Aorta (tissue), 5 donors: ENCODE data around the gene TMOD1. TPM values are rescaled to one million over a fixed set of nuclear protein-coding genes. Genes with fewer than 3 reads are reported as not detected.

ENCODE experiments used
- ATAC-seq: fragments of 200-7000 bp; cut with Tn5 transposase; one replicate; pipeline ENCODE4 v1.9.1; 2022; ENCODE audit warnings: moderate library complexity; ENCODE audit not compliant: low FRiP score
- DNase-seq, 2 donors: peaks; one replicate each; pipeline ENCODE4 v3.0.0-alpha.2; 2020
- H3K27ac ChIP-seq, 2 donors: one replicate each; pipeline ENCODE4 v1.5.1; 2013; ENCODE audit warnings: low read length in 2 of 2, mild to moderate bottlenecking in 2 of 2, moderate library complexity in 2 of 2, control low read depth in 1 of 2, inconsistent platforms in 1 of 2, low read depth in 1 of 2
- H3K27me3 ChIP-seq, 2 donors: one replicate each; pipeline ENCODE4 v1.6.1; 2013; ENCODE audit warnings: control low read depth in 1 of 2, low read length in 1 of 2, mild to moderate bottlenecking in 1 of 2, moderate library complexity in 1 of 2; ENCODE audit not compliant: insufficient read depth in 2 of 2, control insufficient read depth in 1 of 2
- H3K36me3 ChIP-seq, 2 donors: one replicate each; pipeline ENCODE4 v1.6.1; 2013; ENCODE audit warnings: control low read depth in 1 of 2, low read length in 1 of 2, mild to moderate bottlenecking in 1 of 2; ENCODE audit not compliant: insufficient read depth in 2 of 2, control insufficient read depth in 1 of 2
- H3K4me1 ChIP-seq, 2 donors: one replicate each; pipeline ENCODE4 v1.6.1; 2013; ENCODE audit warnings: low read length in 2 of 2, control low read depth in 1 of 2, mild to moderate bottlenecking in 1 of 2, moderate library complexity in 1 of 2; ENCODE audit not compliant: insufficient read depth in 2 of 2, control insufficient read depth in 1 of 2
- H3K4me3 ChIP-seq, 2 donors: one replicate each; pipeline ENCODE4 v1.5.1; 2013; ENCODE audit warnings: low read length in 2 of 2, control low read depth in 1 of 2, mild to moderate bottlenecking in 1 of 2
- H3K9me3 ChIP-seq: one replicate; pipeline ENCODE4 v1.6.1; 2013; ENCODE audit warnings: mild to moderate bottlenecking, low read length; ENCODE audit not compliant: control insufficient read depth
- WGBS, 2 donors: extraction: QIAGEN DNeasy Blood & Tissue Kit; methylation state at CpG; one replicate each; pipeline ENCODE4 v1.1.7; 2013; 5-methylcytosine and 5-hydroxymethylcytosine counted together
- intact Hi-C, 2 donors: fragments of 100-400 bp; cut with DNase I; formaldehyde crosslinking; loops; one replicate each; pipeline versions ENCODE4 v1.14.2 to v1.15.0; 2022
- polyA plus RNA-seq, 2 donors: library from polyadenylated mRNA; stranded (reverse); fragments of 200-250 nt; gene quantifications; one replicate each; pipeline ENCODE4 v1.2.3, GENCODE V29; 2013
- total RNA-seq, 2 donors: library from RNA; stranded (reverse); fragmentation: NEBNext Ultra II Directional; extraction: Animal tissue kit (Norgen Biotek cat#: 25700); gene quantifications; one replicate each; pipeline ENCODE4 v1.2.1, GENCODE V29; 2021
- donor health status: healthy with polysubstance abuse.
- donor health status: Bipolar disorder and iron deficiency.
- donor health status: DM: no; HTN: no; CAD: no.
- donor health status: DM: no; HTN: no; CAD: no.
- donor health status: DM: yes; HTN: yes; CAD: no.

TMOD1 gene
- total and polyA plus RNA-seq, 4 donors, result 24.5 to 102 (median 41.4) TPM

DNA sequence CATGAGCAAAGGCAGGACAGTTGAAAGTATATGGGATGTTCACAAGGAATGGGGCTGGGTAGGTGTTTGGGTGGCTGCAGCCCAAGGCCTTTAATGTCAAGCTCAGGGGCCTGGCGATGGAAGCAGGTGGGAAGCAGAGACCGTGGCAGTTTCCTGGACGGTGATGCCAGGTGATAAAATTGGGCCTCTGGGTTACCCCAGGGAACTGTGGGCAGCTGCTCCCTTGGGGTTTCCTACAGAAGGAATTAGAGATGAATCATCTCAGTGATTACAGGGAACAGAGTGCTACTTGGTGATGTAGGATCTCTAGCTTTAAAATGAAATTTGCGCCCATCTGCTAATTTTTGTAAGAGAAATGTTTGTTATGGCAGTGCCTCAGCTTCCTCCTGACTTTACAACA lies 92.5 kb downstream of the TMOD1 start:
- 58 to 67% methylated on average over 4 of the region's 4 CpGs for WGBS, 2 donors
- no peaks in the 10 kb centered on the region for H3K9me3 ChIP-seq
- peaks cover 4 to 6% of the 10 kb centered on the region in 2 donors for H3K36me3 ChIP-seq
- peaks cover 0 to 5% of the 10 kb centered on the region in 2 donors for H3K4me1 ChIP-seq
- H3K27ac ChIP-seq, result peak overlapping the region in 1 of 2 donors; percentile 5
- DNase-seq (no peak), ATAC-seq (no peak)
- no peaks in the 10 kb centered on the region for H3K27me3 ChIP-seq
- intact Hi-C loops, result loop anchor here in 1 of 2 donors (10.0 kb wide), 1 partner anchor 89 kb away; the partner anchor contains the start of gene TMOD1
- no peak overlapping the region for H3K4me3 ChIP-seq

DNA sequence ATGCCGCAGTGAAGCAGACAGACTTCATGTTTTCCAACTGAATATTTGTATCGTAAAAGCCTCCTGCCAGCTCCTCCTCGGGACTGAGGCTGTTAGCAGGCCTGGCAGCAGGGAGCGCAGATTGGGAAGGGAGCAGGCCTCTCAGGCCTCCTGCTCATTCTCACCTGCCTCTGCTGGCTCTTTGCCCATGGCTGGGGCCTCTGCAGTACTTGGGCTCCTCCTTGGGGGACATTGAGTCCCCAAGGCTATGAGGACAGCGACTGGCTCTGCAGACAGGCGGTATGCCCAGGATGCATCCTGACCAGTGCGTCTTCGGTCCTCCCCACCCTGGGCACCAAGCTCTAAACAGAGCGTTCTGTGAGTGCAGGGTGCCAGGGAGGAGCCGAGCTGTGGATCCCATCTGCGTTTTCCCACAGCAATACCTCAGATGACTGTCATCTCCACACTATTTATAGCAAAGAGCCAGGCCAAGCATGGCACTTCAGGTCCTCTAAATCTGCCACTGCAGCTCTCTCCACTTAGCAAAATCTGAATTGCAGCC lies 93.0 kb downstream of the TMOD1 start:
- DNase-seq (peak in 1 of 2 donors; percentile 49), ATAC-seq (no peak)
- peaks cover 0 to 5% of the 10 kb centered on the region in 2 donors for H3K4me1 ChIP-seq
- H3K4me3 ChIP-seq, result no peak overlapping the region
- intact Hi-C loops, result loop anchor here in 1 of 2 donors (10.0 kb wide), 1 partner anchor 90 kb away; the partner anchor contains the start of gene TMOD1
- 81 to 89% methylated on average over 11 of the region's 11 CpGs for WGBS, 2 donors
- H3K27ac ChIP-seq, result peak overlapping the region in 1 of 2 donors; percentile 6
- H3K27me3 ChIP-seq, result no peaks in the 10 kb centered on the region
- peaks cover 4 to 6% of the 10 kb centered on the region in 2 donors for H3K36me3 ChIP-seq
- H3K9me3 ChIP-seq, result no peaks in the 10 kb centered on the region

DNA sequence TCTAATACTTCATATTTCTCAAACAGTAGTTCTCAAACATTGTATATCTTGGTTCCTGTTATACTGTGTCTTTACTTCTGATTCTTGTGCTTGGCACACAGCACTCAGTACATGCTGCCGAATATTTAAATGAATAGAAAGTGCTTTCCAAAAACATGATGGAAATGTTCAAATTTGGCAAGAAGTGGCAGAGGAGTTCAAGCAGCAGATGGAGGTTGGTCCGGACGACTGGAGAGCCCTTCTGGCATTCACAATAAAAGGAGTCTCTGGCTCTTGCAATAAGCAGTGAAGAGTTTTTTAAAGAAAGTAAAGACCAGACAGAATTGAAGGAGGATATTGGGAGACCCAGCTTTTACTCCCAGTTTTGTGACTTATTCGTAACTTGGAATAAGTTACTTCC lies 95.4 kb downstream of the TMOD1 start:
- Histone ChIP-seq H3K27ac (no peak overlapping the region), H3K4me3 (no peak overlapping the region), H3K27me3 (no peaks in the 10 kb centered on the region), H3K9me3 (no peaks in the 10 kb centered on the region), H3K36me3 (peaks cover 6 to 8% of the 10 kb centered on the region in 2 donors), H3K4me1 (peaks cover 0 to 5% of the 10 kb centered on the region in 2 donors)
- intact Hi-C loops, result loop anchor here (2.0 to 10.0 kb wide), 4 partner anchors 40 to 125 kb away; partner anchors contain the start of gene TMOD1 (in 1 of the 2)
- WGBS, 2 donors, result 5 to 14% methylated on average over 4 of the region's 4 CpGs
- DNase-seq (no peak), ATAC-seq (peak; percentile 5)

DNA sequence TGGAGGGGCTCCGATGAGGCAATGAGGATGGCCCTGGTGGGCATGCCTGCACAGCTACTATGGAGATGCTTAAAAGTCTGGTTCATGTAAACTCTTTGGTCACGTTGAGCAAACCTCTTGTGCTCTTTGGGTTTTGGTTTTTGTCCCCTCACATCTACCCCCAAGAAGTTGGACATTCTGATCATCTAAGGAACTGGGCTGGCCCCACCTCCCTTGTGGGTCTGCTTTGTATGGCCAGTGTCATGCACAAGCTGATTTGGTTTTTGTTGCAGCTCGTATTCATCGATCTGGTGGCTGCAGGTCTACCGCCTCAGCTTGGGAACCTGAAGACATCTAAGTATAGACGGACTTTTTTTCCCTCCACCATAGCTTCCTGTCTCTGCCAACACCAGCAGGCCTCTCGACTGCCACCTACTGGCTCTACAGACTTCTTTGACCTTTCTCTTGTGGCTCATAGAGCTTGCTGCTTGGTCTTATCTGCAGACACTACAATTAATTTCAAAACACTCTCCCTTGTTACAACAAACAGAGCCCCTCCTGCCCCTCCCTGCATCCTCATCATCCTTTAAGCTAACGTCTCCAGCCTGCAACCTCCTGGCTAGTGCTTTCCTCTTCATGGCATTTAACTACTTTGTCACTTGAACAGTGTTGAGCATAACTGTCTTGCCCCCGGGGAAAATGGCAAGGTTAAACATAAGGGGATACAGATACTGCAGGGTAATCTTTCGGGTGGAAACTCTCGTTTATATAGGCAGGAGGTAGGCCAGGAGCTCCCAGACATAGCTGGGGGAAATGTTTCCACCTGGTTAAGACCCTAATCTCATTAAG lies 97.2 kb downstream of the TMOD1 start:
- H3K4me1 ChIP-seq, result peaks cover 0 to 5% of the 10 kb centered on the region in 2 donors
- no peaks in the 10 kb centered on the region for H3K9me3 ChIP-seq
- ATAC-seq (peak; percentile 84), DNase-seq (peak in 1 of 2 donors; percentile 76)
- H3K36me3 ChIP-seq, result peaks cover 4 to 5% of the 10 kb centered on the region in 2 donors
- no peak overlapping the region for H3K4me3 ChIP-seq
- intact Hi-C loops, result loop anchor here (2.0 to 10.0 kb wide), 4 partner anchors 41 to 130 kb away; partner anchors contain the start of gene TMOD1 (in 1 of the 2)
- WGBS, 2 donors, result 29 to 33% methylated on average over 11 of the region's 11 CpGs
- no peaks in the 10 kb centered on the region for H3K27me3 ChIP-seq
- H3K27ac ChIP-seq, result no peak overlapping the region

DNA sequence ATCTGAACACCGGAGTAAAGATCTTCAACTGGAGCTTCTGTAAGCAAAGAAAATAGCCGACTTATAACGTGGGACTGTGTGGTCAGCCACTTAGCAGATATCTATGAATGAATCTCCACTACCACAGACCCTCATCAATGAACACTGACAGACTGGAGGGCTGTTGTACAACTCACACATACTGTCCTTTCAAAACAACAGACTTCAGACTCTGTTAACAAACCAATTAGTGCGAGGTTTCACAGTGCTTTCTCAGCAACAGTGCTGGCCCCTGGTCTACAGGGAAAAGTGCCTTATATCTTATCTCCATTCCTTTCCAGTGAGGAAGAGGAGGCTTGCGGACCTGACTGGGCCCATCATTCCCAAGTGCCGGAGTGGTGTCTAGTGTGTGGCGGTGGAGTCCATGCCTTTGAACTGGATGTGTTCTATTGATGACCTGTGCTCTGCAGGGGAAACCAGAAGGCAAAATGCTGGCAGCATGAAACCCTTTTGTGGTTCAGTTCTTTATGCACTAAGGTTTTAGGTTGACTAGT lies 97.9 kb downstream of the TMOD1 start:
- no peak overlapping the region for H3K27ac ChIP-seq
- intact Hi-C loops, result loop anchor here (2.0 to 10.0 kb wide), 4 partner anchors 42 to 131 kb away; partner anchors contain the start of gene TMOD1 (in 1 of the 2)
- H3K4me1 ChIP-seq, result peaks cover 0 to 5% of the 10 kb centered on the region in 2 donors

DNA sequence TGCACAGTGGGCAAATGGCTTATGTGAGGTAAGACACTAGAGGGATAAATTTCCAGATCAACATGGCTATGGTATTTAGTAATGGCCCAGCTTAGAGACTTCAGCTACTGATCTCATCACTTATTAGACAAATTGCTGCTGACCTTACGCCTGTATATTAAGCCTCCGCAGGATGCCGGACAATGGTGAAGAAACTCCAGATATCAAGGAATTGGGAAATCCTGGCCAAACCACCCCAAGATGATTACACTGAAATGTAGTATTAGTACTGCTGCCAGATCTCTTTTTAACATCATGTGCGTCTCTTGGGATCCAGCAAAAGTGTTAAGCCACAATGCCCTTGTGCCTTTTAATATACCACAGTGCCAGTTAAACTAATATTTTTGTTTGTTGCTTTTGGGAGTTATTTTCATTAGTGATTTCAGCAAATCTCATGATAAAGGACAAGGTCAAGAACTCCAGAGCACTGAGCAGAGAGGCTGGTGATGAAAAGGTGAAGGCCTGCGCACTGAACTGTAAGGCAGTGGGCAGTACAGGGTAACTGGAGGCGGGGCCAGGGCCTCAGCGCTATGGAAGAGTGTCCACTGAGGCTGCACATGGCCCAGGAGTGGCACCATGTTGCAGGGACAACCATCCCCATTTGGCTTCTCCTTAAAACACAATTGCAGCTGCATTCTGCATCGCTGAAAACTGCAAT lies 99.2 kb downstream of the TMOD1 start:
- DNase-seq, result no peak
- no peak for ATAC-seq
- 81 to 87% methylated on average over 8 of the region's 8 CpGs for WGBS, 2 donors
- H3K4me1 ChIP-seq, result peaks cover 0 to 5% of the 10 kb centered on the region in 2 donors
- intact Hi-C loops, result no loop called here
- H3K9me3 ChIP-seq, result no peaks in the 10 kb centered on the region
- no peak overlapping the region for H3K4me3 ChIP-seq
- H3K36me3 ChIP-seq, result peaks cover 5 to 8% of the 10 kb centered on the region in 2 donors
- H3K27me3 ChIP-seq, result no peaks in the 10 kb centered on the region
- H3K27ac ChIP-seq, result no peak overlapping the region

More for the DNA sequence above, 97.9 kb downstream of the TMOD1 start:
- DNase-seq (no peak), ATAC-seq (no peak)
- H3K27me3 ChIP-seq, result no peaks in the 10 kb centered on the region
- no peak overlapping the region for H3K4me3 ChIP-seq
- no peaks in the 10 kb centered on the region for H3K9me3 ChIP-seq
- H3K36me3 ChIP-seq, result peaks cover 5 to 6% of the 10 kb centered on the region in 2 donors
- WGBS, 2 donors, result 81 to 85% methylated on average over 7 of the region's 7 CpGs

DNA sequence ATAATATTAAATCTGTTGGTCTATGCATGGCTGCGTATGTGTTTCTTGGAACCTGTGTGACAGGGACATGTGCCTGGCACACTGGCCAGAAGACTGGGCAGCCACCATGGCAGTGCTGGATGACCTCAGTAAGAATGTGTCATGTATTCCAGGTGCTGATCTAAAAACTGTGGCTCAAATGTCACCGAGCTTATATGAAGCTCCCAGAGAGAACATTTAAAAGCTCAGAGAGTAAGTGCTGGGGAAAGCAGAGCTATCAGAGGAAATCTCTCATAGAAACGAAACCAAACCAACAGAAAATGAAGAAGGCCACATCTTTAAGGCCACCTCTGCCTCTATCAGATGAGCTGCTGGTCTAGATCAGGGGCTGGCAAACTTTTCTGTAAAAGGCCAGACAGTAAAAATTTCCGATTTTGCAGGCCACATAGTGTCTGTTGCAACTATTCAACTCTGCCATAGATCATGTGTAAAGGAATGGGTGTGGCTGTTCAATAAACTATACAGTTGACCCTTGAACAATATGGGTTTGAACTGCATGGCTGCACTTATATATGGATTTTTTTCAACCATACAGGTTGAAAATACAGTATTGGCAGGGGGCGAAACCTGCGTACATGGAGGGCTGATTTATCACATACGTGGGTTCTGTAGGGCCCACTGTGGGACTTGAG lies 99.9 kb downstream of the TMOD1 start:
- Histone ChIP-seq H3K27ac (no peak overlapping the region), H3K4me1 (peaks cover 0 to 4% of the 10 kb centered on the region in 2 donors), H3K4me3 (no peak overlapping the region), H3K9me3 (no peaks in the 10 kb centered on the region), H3K27me3 (no peaks in the 10 kb centered on the region), H3K36me3 (peaks cover 5 to 8% of the 10 kb centered on the region in 2 donors)
- intact Hi-C loops, result no loop called here
- no peak for ATAC-seq
- 83 to 86% methylated on average over 7 of the region's 7 CpGs for WGBS, 2 donors
- DNase-seq, result no peak

- Histone ChIP-seq H3K4me3 (no peak overlapping the region), H3K36me3 (peaks cover 5 to 8% of the 10 kb centered on the region in 2 donors), H3K4me1 (peaks cover 0 to 3% of the 10 kb centered on the region in 2 donors), H3K27me3 (no peaks in the 10 kb centered on the region), H3K9me3 (no peaks in the 10 kb centered on the region), H3K27ac (no peak overlapping the region)
- 81% methylated on average over 10 of the region's 10 CpGs for WGBS, 2 donors
- intact Hi-C loops, result no loop called here
- no peak for ATAC-seq
- no peak for DNase-seq
Measured at GRCh38 chr9:97602430-97602829, 101.0 kb downstream of the TMOD1 start.
